Activated CD8-positive, alpha-beta memory T cell treated with anti-CD3 and anti-CD28 coated beads, Interleukin-2, amount 50 U/mL, for 4 hours (primary cell): ENCODE data around the gene EVI5.
A peak's percentile ranks its signal among the peaks of the same experiment; 100 is the strongest.

ENCODE experiments used
- DNase-seq: peaks from one replicate; pipeline ENCODE4 v3.0.0-alpha.2; 2020

EVI5 gene

GRCh38 chr1:92481971-92482664, 302.8 kb downstream of the EVI5 start:
- DNase-seq: peak; percentile 23

GRCh38 chr1:92481599-92481925, 303.3 kb downstream of the EVI5 start:
- no peak for DNase-seq

GRCh38 chr1:92480813-92481598, 303.9 kb downstream of the EVI5 start:
- DNase-seq: no peak

GRCh38 chr1:92480200-92480812, 304.6 kb downstream of the EVI5 start:
- no peak for DNase-seq

- no peak for DNase-seq
Measured at GRCh38 chr1:92479587-92479986, 305.3 kb downstream of the EVI5 start.

GRCh38 chr1:92478393-92478792, 306.5 kb downstream of the EVI5 start:
- no peak for DNase-seq

- peak; percentile 67 for DNase-seq
Measured at GRCh38 chr1:92476071-92476631, 308.8 kb downstream of the EVI5 start.

- DNase-seq: no peak
Measured at GRCh38 chr1:92475029-92475428, 309.9 kb downstream of the EVI5 start.

GRCh38 chr1:92473781-92474495, 311.0 kb downstream of the EVI5 start:
- no peak for DNase-seq

GRCh38 chr1:92470216-92470615, 314.7 kb downstream of the EVI5 start:
- DNase-seq: no peak

- no peak for DNase-seq
Measured at GRCh38 chr1:92466683-92467352, 318.1 kb downstream of the EVI5 start.

GRCh38 chr1:92465256-92465647, 319.7 kb downstream of the EVI5 start:
- DNase-seq: no peak

GRCh38 chr1:92464588-92465255, 320.2 kb downstream of the EVI5 start:
- DNase-seq: no peak

- DNase-seq: no peak
Measured at GRCh38 chr1:92461364-92462097, 323.4 kb downstream of the EVI5 start.

- no peak for DNase-seq
Measured at GRCh38 chr1:92459871-92460320, 325.0 kb downstream of the EVI5 start.
